ENCODE measurements around the gene DVL2.

- TF ChIP-seq RARB (CRISPR knock-in tag; IDR thresholded peaks at IDR 0.05): no peak
- no peak for TF ChIP-seq PATZ1 (CRISPR knock-in tag; IDR thresholded peaks at IDR 0.05; ENCODE audit: borderline replicate concordance)
- no peak for TF ChIP-seq ZFP30 (CRISPR knock-in tag; IDR thresholded peaks at IDR 0.05)
Observed at GRCh38 chr17:7229504-7229903, 4.8 kb downstream of the DVL2 start.
